Neural crest cell (in vitro differentiated cells): ENCODE measurements around the gene NREP. TPM values are rescaled to one million over a fixed set of nuclear protein-coding genes. Genes with fewer than 3 reads are reported as not detected.

Experiments used
- DNase-seq: peaks from one replicate; pipeline ENCODE4 v3.0.0; 2021; ENCODE audit warnings: low read depth, mixed read lengths, low spot score
- H3K27ac Mint-ChIP-seq: one replicate; pipeline ENCODE4 v1.8.0; 2021; ENCODE audit warnings: mild to moderate bottlenecking, mixed read lengths; ENCODE audit not compliant: unreplicated experiment
- H3K27me3 Mint-ChIP-seq: 2 replicates; pipeline ENCODE4 v1.8.0; 2021; ENCODE audit warnings: low read depth, mild to moderate bottlenecking, mixed read lengths
- H3K36me3 Mint-ChIP-seq: 2 replicates; pipeline ENCODE4 v1.8.0; 2021; ENCODE audit warnings: low read depth, mild to moderate bottlenecking, mixed read lengths
- H3K4me1 Mint-ChIP-seq: 2 replicates; pipeline ENCODE4 v1.8.0; 2021; ENCODE audit warnings: mixed read lengths
- H3K4me3 Mint-ChIP-seq: one replicate; pipeline ENCODE4 v1.8.0; 2021; ENCODE audit warnings: mild to moderate bottlenecking, mixed read lengths
- H3K9me3 Mint-ChIP-seq: 2 replicates; pipeline ENCODE4 v1.8.0; 2021; ENCODE audit warnings: mixed read lengths
- CTCF ChIP-seq: fragments of 200-600 bp; sonication (generic); conservative IDR thresholded peaks from 2 replicates; pipeline ENCODE4 v1.5.0; 2021; ENCODE audit warnings: antibody characterized with exemption, mild to moderate bottlenecking
- total RNA-seq: library from RNA; stranded (reverse); gene quantifications from 2 replicates; pipeline ENCODE4 v1.2.1, GENCODE V29; 2021

The NREP gene
- total RNA-seq, 1 donor from 2014 or later: 382 TPM

GRCh38 chr5:111738118-111738517 lies 18.9 kb downstream of the NREP start:
- Mint-ChIP-seq H3K36me3 (peaks cover 11% of the 10 kb centered on the region), H3K4me3 (no peak overlapping the region), H3K4me1 (peaks cover 62% of the 10 kb centered on the region), H3K9me3 (no peaks in the 10 kb centered on the region), H3K27me3 (no peaks in the 10 kb centered on the region), H3K27ac (no peak overlapping the region)
- no peak for TF ChIP-seq CTCF
- DNase-seq: no peak

GRCh38 chr5:111737716-111738115 lies 19.3 kb downstream of the NREP start:
- Mint-ChIP-seq H3K27ac (no peak overlapping the region), H3K27me3 (no peaks in the 10 kb centered on the region), H3K9me3 (no peaks in the 10 kb centered on the region), H3K4me3 (no peak overlapping the region), H3K4me1 (peaks cover 58% of the 10 kb centered on the region), H3K36me3 (peaks cover 13% of the 10 kb centered on the region)
- no peak for DNase-seq
- no peak for TF ChIP-seq CTCF

- no peak for TF ChIP-seq CTCF
- no peak for DNase-seq
- H3K27me3 Mint-ChIP-seq: no peaks in the 10 kb centered on the region
- no peak overlapping the region for H3K4me3 Mint-ChIP-seq
- peaks cover 19% of the 10 kb centered on the region for H3K36me3 Mint-ChIP-seq
- H3K4me1 Mint-ChIP-seq: peaks cover 39% of the 10 kb centered on the region
- H3K9me3 Mint-ChIP-seq: no peaks in the 10 kb centered on the region
- no peak overlapping the region for H3K27ac Mint-ChIP-seq
Measured at GRCh38 chr5:111735583-111736270, 21.3 kb downstream of the NREP start.

- H3K9me3 Mint-ChIP-seq: no peaks in the 10 kb centered on the region
- H3K4me1 Mint-ChIP-seq: peaks cover 36% of the 10 kb centered on the region
- no peak overlapping the region for H3K4me3 Mint-ChIP-seq
- H3K36me3 Mint-ChIP-seq: peaks cover 30% of the 10 kb centered on the region
- DNase-seq: no peak
- TF ChIP-seq CTCF: no peak
- no peaks in the 10 kb centered on the region for H3K27me3 Mint-ChIP-seq
- H3K27ac Mint-ChIP-seq: no peak overlapping the region
Measured at GRCh38 chr5:111734597-111734996, 22.4 kb downstream of the NREP start.

GRCh38 chr5:111734013-111734412 lies 23.0 kb downstream of the NREP start:
- no peak overlapping the region for H3K27ac Mint-ChIP-seq
- H3K27me3 Mint-ChIP-seq: no peaks in the 10 kb centered on the region
- peaks cover 35% of the 10 kb centered on the region for H3K36me3 Mint-ChIP-seq
- no peak overlapping the region for H3K4me3 Mint-ChIP-seq
- H3K9me3 Mint-ChIP-seq: no peaks in the 10 kb centered on the region
- TF ChIP-seq CTCF: no peak
- peaks cover 30% of the 10 kb centered on the region for H3K4me1 Mint-ChIP-seq
- no peak for DNase-seq
